Measurements from ENCODE around the gene CDH16.
A peak's percentile ranks its signal among the peaks of the same experiment; 100 is the strongest.
"Not testable (repeated sequence)": the region's sequence is repeated elsewhere in the genome, so short reads cannot be mapped to it uniquely, and the experiment has no call there.

DNA sequence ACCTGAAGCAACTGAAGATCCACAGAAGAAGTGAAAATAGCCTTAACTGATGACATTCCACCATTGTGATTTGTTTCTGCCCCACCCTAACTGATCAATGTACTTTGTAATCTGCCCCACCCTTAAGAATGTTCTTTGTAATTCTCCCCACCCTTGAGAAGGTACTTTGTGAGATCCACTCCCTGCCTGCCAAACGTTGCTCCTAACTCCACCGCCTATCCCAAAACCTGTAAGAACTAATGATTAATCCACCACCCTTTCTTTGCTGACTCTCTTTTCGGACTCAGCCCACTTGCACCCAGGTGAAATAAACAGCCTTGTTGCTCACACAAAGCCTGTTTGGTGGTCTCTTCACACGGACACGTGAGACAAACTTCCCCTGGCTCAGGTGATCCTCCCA lies 22.0 kb downstream of the CDH16 start:
- peak in 1 of 2 donors; percentile 50 for TF ChIP-seq POLR2A (IDR thresholded peaks at IDR 0.05)
- TF ChIP-seq, protein P1, sequence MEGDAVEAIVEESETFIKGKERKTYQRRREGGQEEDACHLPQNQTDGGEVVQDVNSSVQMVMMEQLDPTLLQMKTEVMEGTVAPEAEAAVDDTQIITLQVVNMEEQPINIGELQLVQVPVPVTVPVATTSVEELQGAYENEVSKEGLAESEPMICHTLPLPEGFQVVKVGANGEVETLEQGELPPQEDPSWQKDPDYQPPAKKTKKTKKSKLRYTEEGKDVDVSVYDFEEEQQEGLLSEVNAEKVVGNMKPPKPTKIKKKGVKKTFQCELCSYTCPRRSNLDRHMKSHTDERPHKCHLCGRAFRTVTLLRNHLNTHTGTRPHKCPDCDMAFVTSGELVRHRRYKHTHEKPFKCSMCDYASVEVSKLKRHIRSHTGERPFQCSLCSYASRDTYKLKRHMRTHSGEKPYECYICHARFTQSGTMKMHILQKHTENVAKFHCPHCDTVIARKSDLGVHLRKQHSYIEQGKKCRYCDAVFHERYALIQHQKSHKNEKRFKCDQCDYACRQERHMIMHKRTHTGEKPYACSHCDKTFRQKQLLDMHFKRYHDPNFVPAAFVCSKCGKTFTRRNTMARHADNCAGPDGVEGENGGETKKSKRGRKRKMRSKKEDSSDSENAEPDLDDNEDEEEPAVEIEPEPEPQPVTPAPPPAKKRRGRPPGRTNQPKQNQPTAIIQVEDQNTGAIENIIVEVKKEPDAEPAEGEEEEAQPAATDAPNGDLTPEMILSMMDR (IDR thresholded peaks at IDR 0.05): not testable (repeated sequence)
